GM13977 (cell line): Measurements from ENCODE around the gene BRIP1.

Experiments
- DNase-seq: peaks from one replicate; pipeline ENCODE4 v3.0.0; 2012; ENCODE audit warnings: low spot score
- in situ Hi-C: fragments of 300-500 bp; cut with MboI; formaldehyde crosslinking; loops from one replicate; pipeline ENCODE4 v1.12.0; 2022; ENCODE audit warnings: low sequenced_read_pairs, low pct_unique_long_range_greater_than_20kb, mixed read lengths, inconsistent platforms; ENCODE audit not compliant: unreplicated experiment
- TF ChIP-seq, protein P1 (sequence below): IDR thresholded peaks from 2 replicates; pipeline ENCODE4 v1.5.1; 2012; ENCODE audit warnings: mild to moderate bottlenecking, control low read depth; ENCODE audit not compliant: insufficient read depth; ENCODE audit errors: extremely low read depth, missing control alignments

BRIP1 gene

DNA sequence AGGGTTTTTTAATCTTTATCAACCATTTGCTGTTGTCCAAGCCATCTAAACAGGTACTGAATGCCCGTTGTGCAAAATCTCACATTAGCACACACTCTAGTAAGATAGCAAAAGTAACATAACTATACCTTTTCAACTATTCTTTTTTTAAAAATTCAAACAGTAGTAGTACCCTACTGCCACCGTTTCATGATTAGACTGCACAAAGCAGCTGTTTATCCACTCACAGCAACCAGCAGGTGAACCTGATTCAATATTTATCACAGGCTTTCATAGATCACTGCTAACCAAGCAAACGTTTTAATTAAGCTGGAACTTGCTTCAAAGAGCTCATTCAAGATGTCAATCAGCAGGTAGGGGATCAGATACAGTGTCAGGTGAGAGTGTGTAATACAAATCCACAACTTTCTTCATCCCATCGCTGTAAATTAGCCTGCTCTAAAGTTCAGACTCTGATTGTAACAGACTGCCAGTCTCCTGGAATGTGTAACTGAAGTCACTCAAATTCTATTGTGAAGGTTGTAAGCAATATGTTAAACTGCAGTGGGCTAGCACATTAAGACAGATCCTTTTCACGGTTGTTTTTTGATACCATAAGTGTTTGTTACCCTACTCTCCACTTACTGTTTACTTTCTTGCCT lies 47.3 kb downstream of the BRIP1 start:
- in situ Hi-C loops, result no loop called here
- DNase-seq, result no peak

DNA sequence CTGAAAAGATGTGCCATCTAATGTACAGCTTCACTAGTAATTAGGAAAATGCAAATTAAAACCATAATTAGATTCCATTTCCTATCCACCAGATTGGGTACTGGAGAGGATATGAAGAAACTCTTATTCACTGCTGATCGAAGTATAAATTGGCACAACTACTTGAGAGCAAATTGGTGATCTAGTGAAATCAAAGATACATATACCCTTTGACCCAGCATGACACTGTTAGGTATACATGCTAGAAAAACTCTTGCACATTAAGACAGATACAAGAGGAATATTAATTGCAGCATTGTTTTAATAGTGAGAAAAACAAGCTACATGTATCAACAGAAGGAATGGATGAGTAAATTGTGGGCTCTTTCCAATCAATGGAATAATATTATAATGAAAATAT lies 48.8 kb downstream of the BRIP1 start:
- DNase-seq, result no peak
- TF ChIP-seq, protein P1, sequence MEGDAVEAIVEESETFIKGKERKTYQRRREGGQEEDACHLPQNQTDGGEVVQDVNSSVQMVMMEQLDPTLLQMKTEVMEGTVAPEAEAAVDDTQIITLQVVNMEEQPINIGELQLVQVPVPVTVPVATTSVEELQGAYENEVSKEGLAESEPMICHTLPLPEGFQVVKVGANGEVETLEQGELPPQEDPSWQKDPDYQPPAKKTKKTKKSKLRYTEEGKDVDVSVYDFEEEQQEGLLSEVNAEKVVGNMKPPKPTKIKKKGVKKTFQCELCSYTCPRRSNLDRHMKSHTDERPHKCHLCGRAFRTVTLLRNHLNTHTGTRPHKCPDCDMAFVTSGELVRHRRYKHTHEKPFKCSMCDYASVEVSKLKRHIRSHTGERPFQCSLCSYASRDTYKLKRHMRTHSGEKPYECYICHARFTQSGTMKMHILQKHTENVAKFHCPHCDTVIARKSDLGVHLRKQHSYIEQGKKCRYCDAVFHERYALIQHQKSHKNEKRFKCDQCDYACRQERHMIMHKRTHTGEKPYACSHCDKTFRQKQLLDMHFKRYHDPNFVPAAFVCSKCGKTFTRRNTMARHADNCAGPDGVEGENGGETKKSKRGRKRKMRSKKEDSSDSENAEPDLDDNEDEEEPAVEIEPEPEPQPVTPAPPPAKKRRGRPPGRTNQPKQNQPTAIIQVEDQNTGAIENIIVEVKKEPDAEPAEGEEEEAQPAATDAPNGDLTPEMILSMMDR, result no peak
- in situ Hi-C loops, result no loop called here

More for the DNA sequence above, 47.3 kb downstream of the BRIP1 start:
- TF ChIP-seq, protein P1, result no peak

DNA sequence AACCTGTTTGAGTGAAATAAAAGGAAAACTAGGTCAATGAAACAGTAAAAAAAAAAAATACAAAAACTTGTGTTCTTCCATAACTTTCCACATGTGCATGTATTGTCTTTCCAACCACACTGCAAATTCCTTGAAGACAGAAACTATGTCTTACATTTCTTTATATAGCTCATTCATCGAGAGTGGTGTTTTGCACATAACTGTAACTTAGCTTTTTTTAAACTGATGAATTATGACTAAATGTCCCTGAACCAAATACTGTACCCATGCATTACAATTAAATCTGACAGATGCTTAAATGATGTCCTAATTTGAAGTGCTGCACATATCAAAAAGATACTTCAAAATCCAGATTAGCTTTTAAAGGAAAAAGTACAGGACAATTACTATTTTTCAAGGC lies 50.1 kb downstream of the BRIP1 start:
- TF ChIP-seq, protein P1, result no peak
- no peak for DNase-seq
- in situ Hi-C loops, result no loop called here

DNA sequence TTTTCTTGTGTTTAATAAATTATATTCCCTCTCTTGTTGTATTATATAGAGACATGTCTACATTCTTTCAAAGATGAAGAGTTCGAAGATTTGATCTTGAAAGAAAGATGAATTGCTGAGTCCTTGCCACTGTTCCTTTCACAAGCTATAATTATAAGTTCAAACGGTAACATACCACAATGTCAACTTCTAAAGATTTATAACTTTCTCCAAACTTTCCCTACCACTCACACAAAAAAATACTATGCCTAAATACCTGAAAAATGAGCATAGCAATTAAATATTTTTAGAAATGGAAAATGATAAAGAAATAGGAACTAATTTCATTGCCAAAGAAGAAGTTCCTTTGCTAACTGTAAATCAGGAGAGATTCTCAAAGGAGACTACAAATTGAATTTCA lies 50.6 kb downstream of the BRIP1 start:
- DNase-seq, result no peak
- in situ Hi-C loops, result no loop called here
- TF ChIP-seq, protein P1, result no peak

DNA sequence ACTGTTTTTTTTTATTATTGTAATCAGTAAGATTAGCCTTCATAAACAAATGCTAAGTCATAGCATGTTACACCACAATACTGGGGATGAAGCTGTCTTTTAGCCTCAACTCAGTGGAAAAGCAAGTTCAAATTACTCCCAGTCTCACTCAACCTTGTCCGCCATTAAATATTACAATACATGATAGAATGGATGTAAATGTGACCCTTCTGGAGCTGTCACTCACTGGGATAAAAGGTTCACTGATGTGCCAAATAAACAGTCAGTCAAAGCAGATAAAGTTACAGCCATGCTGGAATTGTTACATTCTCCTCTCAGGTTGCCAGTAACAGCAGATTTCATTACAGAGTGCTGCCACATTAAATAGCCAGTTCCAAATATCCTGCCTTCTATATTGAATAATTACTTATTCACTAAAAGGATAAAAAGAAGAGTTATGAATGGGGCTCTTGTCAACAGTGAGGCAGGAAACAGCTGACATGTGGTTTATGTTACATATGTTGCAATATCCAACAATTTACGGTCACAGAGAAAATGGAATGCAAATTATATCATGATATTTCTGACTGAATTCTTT lies 53.4 kb downstream of the BRIP1 start:
- in situ Hi-C loops, result no loop called here
- TF ChIP-seq, protein P1, result no peak
- DNase-seq, result no peak

DNA sequence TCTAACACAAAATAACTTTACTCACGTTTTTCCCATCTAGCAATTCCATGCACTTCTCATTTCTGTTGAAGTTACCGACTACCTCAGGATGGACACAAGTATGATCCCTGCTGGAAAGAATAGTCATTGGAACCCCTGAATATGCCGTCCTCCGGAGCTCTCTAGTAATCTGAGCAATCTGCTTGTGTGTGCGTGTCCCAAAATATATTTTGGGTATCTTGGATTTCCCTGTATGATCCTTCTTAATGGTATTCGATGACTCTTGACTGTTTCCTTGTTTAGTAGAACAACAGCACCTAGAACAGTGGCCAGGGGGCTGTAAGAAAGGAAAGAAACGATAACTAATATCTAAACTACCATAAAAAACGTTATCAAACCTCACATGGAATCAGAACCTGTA lies 54.9 kb downstream of the BRIP1 start:
- in situ Hi-C loops, result no loop called here
- TF ChIP-seq, protein P1, result no peak
- DNase-seq, result no peak
